HCT116 (cell line): ENCODE measurements around the gene CALR.

Source experiments
- CEBPB ChIP-seq: IDR thresholded peaks from 2 replicates; pipeline ENCODE4 v1.6.1; 2012; ENCODE audit warnings: low read depth
- EZH2 ChIP-seq: fragments of 200-600 bp; sonication (generic); IDR thresholded peaks from 2 replicates; pipeline ENCODE4 v1.6.1; 2017; ENCODE audit warnings: antibody characterized with exemption, mixed run types
- POLR2A ChIP-seq: IDR thresholded peaks from 2 replicates; pipeline ENCODE4 v1.7.0; 2011; ENCODE audit warnings: borderline replicate concordance; ENCODE audit not compliant: insufficient read depth, insufficient read length; ENCODE audit errors: extremely low read depth
- RAD21 ChIP-seq: IDR thresholded peaks from 2 replicates; pipeline ENCODE4 v1.6.1; 2012; ENCODE audit warnings: low read depth, mild to moderate bottlenecking
- SIN3A ChIP-seq: IDR thresholded peaks from 2 replicates; pipeline ENCODE4 v1.6.1; 2012; ENCODE audit warnings: low read depth
- SP1 ChIP-seq: IDR thresholded peaks from 2 replicates; pipeline ENCODE4 v1.6.1; 2012; ENCODE audit warnings: low read depth
- YY1 ChIP-seq: IDR thresholded peaks from 2 replicates; pipeline ENCODE4 v1.6.1; 2011; ENCODE audit warnings: low read length, low read depth, moderate library complexity, mild to moderate bottlenecking; ENCODE audit not compliant: insufficient replicate concordance; ENCODE audit errors: extremely low read depth
- ZNF274 ChIP-seq: fragments of 200-500 bp; sonication (Bioruptor generic); IDR thresholded peaks from 2 replicates; pipeline ENCODE4 v1.6.1; 2014; ENCODE audit warnings: mild to moderate bottlenecking, low read depth, low read length, inconsistent platforms
- TF ChIP-seq, protein P1 (sequence below), 3 experiments: fragments of 200-600 bp in 1 of 3; sonication (generic) in 1 of 3; IDR thresholded peaks in 2 of 3; conservative IDR thresholded peaks in 1 of 3; 2 replicates each; pipeline ENCODE4 v1.5.1; 2012 to 2017; ENCODE audit warnings: low read depth in 2 of 3, low read length in 2 of 3, antibody characterized with exemption in 1 of 3, borderline replicate concordance in 1 of 3, control low read depth in 1 of 3, mild to moderate bottlenecking in 1 of 3, mixed read lengths in 1 of 3, mixed run types in 1 of 3, moderate library complexity in 1 of 3; ENCODE audit not compliant: insufficient read depth in 1 of 3
- TF ChIP-seq, protein P2 (sequence below): IDR thresholded peaks from 2 replicates; pipeline ENCODE4 v1.6.1; 2012; ENCODE audit warnings: low read depth
- TF ChIP-seq, protein P3 (sequence below): IDR thresholded peaks from 2 replicates; pipeline ENCODE4 v1.6.1; 2012

DNA sequence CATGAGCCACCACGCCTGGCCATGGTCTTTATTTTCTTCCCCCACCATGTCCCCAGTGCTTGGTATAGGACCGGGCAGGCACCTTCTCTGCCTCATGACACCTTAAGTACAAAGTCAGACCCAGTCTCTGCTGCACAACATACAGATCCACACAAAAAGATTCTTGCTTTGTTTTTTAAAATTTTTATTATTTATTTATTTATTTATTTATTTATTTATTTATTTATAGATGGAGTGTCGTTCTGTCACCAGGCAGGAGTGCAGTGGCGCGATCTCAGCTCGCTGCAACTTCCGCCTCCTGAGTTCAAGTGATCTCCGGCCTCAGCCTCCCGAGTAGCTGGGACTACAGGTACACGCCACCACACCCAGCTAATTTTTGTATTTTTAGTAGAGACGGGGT, 54.3 kb downstream of the CALR start:
- no peak for TF ChIP-seq YY1
- TF ChIP-seq, protein P1, sequence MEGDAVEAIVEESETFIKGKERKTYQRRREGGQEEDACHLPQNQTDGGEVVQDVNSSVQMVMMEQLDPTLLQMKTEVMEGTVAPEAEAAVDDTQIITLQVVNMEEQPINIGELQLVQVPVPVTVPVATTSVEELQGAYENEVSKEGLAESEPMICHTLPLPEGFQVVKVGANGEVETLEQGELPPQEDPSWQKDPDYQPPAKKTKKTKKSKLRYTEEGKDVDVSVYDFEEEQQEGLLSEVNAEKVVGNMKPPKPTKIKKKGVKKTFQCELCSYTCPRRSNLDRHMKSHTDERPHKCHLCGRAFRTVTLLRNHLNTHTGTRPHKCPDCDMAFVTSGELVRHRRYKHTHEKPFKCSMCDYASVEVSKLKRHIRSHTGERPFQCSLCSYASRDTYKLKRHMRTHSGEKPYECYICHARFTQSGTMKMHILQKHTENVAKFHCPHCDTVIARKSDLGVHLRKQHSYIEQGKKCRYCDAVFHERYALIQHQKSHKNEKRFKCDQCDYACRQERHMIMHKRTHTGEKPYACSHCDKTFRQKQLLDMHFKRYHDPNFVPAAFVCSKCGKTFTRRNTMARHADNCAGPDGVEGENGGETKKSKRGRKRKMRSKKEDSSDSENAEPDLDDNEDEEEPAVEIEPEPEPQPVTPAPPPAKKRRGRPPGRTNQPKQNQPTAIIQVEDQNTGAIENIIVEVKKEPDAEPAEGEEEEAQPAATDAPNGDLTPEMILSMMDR (IDR thresholded peaks at IDR 0.05 in 2 of 3, conservative IDR thresholded peaks at IDR 0.05 in 1 of 3; ENCODE audit: borderline replicate concordance in 1 of 3, insufficient read depth in 1 of 3, low read depth in 2 of 3, low read length in 2 of 3) = no peak
- TF ChIP-seq ZNF274 = no peak
- TF ChIP-seq, protein P2, sequence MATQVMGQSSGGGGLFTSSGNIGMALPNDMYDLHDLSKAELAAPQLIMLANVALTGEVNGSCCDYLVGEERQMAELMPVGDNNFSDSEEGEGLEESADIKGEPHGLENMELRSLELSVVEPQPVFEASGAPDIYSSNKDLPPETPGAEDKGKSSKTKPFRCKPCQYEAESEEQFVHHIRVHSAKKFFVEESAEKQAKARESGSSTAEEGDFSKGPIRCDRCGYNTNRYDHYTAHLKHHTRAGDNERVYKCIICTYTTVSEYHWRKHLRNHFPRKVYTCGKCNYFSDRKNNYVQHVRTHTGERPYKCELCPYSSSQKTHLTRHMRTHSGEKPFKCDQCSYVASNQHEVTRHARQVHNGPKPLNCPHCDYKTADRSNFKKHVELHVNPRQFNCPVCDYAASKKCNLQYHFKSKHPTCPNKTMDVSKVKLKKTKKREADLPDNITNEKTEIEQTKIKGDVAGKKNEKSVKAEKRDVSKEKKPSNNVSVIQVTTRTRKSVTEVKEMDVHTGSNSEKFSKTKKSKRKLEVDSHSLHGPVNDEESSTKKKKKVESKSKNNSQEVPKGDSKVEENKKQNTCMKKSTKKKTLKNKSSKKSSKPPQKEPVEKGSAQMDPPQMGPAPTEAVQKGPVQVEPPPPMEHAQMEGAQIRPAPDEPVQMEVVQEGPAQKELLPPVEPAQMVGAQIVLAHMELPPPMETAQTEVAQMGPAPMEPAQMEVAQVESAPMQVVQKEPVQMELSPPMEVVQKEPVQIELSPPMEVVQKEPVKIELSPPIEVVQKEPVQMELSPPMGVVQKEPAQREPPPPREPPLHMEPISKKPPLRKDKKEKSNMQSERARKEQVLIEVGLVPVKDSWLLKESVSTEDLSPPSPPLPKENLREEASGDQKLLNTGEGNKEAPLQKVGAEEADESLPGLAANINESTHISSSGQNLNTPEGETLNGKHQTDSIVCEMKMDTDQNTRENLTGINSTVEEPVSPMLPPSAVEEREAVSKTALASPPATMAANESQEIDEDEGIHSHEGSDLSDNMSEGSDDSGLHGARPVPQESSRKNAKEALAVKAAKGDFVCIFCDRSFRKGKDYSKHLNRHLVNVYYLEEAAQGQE = no peak
- TF ChIP-seq EZH2 = no peak
- TF ChIP-seq RAD21 = no peak
- no peak for TF ChIP-seq POLR2A
- TF ChIP-seq SP1 = no peak
- no peak for TF ChIP-seq CEBPB
- TF ChIP-seq, protein P3, sequence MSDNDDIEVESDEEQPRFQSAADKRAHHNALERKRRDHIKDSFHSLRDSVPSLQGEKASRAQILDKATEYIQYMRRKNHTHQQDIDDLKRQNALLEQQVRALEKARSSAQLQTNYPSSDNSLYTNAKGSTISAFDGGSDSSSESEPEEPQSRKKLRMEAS = no peak
- TF ChIP-seq SIN3A = no peak
